GM19372 (cell line): Measurements from ENCODE around the gene ZNRD2.
"Not testable (repeated sequence)": the region's sequence is repeated elsewhere in the genome, so short reads cannot be mapped to it uniquely, and the experiment has no call there.

Experiments
- ATAC-seq: cut with Tn5 transposase; IDR thresholded peaks from one replicate; pipeline ENCODE4 v1.9.1; 2021; ENCODE audit warnings: mild to moderate bottlenecking, low read depth, moderate library complexity; ENCODE audit not compliant: unreplicated experiment

ZNRD2 gene, protein sequence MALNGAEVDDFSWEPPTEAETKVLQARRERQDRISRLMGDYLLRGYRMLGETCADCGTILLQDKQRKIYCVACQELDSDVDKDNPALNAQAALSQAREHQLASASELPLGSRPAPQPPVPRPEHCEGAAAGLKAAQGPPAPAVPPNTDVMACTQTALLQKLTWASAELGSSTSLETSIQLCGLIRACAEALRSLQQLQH

DNA sequence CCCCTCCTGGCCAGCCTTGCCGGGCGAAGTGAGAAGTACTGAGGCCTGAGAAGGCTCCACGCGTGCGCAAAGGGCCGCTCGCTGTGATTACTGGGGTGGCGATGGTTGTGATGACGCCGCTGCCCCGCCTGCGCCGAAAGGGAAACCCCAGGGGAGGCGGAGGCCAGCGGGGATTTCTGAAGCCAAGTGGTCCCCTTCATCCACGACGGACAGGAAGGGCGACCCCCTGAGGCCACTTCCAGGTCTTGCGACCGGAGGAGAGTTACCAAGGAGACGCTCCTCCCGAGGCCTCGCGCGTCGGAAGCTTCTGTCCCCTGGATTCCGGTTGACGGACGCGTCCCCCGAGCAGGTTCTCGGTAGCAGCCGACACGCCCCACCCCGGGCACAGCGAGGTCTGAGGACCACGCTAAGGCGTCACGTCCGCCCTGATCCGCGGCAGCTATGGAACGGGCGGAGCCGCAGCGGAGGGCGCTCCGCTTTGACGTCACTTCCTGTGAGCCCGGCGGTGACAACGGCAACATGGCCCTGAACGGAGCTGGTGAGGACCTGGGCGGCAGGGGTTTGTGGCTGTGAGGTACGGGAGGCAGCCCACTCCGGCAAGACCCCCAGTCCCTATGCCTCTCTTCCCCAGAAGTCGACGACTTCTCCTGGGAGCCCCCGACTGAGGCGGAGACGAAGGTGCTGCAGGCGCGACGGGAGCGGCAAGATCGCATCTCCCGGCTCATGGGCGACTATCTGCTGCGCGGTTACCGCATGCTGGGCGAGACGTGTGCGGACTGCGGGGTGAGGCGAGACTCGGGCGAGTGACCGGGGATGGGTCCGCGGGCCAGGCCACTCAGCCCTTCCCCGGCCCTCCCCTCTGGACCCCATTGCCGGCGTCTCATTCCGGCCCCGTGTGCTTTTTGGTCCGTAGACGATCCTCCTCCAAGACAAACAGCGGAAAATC is at the start of gene ZNRD2:
Gene ZNRD2 (plus strand): TSS at position 505 of the 946 bp plus-strand sequence. CDS start 15 bp downstream, at position 520.
- peak; percentile 60 for ATAC-seq

DNA sequence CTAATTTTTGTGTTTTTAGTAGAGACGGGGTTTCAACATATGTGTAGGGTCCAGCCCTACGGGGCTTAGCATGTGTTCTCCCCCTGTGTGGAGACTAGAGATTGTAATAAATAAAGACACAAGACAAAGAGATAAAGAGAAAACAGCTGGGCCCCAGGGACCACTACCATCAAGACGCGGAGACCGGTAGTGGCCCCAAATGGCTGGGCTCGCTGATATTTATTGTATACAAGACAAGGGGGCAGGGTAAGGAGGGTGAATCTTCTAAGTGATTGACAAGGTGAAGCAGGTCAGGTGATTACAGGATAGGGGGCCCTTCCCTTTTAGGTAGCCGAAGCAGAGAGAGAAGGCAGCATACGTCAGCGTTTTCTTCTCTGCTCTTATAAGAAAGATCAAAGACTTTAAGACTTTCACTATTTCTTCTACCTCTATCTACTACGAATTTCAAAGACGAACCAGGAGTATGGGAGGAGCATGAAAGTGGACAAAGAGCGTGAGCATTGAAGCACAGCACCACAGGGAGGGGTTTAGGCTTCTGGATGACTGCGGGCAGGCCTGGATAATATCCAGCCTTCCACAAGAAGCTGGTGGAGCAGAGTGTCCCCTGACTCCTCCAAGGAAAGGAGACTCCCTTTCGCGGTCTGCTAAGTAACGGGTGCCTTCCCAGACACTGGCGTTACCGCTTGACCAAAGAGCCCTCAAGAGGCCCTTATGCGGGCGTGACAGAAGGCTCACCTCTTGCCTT is 48.3 kb upstream of the ZNRD2 start:
- not testable (repeated sequence) for ATAC-seq

DNA sequence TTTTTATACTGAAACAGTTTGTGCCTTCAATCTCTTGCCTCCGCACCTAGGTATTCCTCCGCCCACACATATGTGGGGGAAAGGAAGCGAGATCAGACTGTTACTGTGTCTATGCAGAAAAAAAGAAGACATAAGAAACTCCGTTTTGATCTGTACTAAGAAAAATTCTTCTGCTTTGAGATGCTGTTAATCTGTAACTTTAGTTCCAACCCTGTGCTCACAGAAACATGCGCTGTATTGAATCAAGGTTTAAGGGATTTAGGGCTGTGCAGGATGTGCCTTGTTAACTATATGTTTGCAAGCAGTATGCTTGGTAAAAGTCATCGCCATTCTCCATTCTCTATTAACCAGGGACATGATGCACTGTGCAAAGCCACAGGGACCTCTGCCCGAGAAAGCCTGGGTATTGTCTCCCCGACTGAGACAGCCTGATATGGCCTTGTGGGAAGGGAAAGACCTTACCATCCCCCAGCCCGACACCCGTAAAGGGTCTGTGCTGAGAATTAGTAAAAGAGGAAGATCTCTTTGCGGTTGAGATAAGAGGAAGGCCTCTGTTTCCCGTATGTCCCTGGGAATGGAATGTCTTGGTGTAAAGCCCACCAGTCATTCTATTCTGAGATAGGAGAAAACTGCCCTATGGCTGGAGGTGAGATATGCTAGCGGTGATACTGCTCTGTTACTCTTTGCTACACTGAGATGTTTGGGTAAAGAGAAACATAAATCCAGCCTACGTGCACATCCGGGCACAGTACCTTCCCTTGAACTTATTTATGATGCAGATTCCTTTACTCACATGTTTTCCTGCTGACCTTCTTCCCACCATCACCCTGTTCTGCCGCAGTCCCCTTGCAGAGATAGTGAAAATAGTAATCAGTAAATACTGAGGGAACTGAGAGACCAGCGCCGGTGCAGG is 47.3 kb upstream of the ZNRD2 start:
- not testable (repeated sequence) for ATAC-seq

DNA sequence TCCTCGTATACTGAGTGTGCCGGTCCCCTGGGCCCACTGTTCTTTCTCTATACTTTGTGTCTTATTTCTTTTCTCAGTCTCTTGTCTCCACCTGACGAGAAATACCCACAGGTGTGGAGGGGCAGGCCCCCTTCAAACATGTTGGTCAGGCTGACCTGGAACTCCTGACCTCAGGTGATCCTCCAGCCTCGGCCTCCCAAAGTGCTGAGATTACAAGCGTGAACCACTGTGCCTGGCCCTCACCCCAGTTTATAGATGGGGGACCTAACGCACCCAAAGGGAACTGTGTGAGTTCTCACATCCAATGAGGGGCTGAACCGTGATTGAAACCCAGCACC is 46.7 kb upstream of the ZNRD2 start:
- not testable (repeated sequence) for ATAC-seq

DNA sequence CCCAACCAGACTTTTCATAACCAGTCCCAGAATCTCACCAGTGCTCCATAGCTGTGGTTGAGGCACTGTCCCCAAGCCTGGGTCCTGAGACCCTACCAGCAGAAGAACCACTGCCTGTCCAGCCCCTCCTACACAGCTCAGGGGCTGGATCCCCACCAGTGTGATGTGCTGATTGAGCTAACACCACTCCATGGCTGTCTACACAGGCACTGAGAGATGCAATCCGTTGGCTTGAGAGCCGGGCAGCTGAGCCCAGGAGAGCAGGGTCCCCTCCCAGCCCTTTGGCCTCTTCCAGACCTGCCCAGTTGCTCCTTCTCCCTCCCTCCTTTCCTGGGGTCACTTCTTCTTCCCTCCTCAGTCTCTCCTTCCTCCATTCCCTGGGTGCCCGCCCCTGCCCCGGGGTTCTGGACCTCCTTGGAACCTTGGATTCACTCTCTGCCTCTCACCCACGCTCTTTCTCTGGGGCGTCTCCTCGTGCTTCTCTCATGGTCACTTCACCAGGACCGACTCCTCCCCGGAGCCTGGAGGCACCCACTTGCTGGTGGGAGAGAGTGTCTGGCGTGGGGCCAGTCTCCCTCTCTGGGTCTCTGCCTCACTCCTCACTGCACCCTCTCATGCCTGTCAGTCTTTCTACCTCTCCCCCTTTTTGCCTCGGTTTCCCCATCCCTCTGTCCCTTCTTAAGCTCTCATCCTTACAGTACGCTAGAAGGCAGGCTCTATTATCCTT is 46.1 kb upstream of the ZNRD2 start:
- ATAC-seq: no peak

DNA sequence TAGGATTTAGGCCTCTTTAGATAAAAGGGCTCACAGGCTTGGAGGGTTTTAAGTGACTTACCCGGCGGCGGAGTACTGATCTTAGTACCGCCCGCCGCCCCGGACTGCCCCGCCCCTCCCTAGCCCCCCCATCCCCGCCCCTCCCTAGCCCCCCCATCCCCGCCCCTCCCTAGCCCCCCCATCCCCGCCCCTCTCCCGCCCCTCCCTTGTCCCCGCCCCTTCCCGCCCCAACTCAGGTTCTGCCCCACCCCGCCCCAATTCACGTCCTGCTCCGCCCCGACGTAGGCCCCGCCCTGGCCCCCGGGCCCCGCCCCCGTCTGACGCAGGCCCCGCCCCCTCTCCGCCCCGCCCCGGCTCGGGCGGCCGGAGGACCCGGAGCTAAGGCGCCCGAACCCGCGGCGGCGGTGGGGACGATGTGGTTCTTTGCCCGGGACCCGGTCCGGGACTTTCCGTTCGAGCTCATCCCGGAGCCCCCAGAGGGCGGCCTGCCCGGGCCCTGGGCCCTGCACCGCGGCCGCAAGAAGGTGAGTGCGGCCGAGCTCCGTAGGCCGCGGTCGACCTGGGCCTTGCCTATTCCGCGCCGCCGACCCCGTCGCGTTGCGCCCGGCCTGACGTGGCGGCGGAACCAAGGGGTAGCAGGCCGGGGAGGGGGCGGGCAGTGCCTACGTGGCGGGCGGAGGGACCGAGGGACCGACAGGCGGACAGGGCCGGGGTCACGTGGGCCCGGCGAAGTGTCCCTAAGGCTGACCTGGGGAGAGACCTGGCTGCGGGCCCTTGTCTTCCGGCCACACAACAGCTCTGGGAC is 45.3 kb upstream of the ZNRD2 start, which contains the start of gene SCYL1:
Gene SCYL1 (plus strand): TSS at position 343 of the 805 bp plus-strand sequence. CDS start 71 bp downstream, at position 414.
- ATAC-seq: peak; percentile 69

DNA sequence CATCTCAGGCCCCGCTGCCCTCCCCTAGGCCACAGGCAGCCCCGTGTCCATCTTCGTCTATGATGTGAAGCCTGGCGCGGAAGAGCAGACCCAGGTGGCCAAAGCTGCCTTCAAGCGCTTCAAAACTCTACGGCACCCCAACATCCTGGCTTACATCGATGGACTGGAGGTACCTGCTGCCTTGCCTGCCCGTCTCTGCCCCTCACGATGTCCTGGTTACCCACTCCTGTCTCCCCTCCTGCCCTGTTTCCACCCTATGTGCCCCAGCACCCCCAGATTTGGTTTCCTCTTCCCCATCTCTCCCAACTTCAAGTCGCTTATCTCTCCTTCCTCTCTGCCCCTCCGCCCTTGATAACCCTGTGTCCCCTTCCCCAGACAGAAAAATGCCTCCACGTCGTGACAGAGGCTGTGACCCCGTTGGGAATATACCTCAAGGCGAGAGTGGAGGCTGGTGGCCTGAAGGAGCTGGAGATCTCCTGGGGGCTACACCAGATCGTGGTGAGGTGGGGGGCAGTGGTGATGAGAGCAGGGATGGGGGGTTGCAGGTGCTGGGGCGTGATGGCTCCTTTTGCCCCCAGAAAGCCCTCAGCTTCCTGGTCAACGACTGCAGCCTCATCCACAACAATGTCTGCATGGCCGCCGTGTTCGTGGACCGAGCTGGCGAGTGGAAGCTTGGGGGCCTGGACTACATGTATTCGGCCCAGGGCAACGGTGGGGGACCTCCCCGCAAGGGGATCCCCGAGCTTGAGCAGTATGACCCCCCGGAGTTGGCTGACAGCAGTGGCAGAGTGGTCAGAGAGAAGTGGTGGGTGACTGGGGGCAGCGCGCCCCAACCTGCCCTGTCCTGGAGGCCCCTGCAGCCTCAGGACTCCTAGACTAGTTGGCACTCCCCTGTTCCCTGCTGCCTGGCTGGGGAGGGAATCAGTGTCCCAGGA is 44.5 kb upstream of the ZNRD2 start:
- ATAC-seq: no peak

DNA sequence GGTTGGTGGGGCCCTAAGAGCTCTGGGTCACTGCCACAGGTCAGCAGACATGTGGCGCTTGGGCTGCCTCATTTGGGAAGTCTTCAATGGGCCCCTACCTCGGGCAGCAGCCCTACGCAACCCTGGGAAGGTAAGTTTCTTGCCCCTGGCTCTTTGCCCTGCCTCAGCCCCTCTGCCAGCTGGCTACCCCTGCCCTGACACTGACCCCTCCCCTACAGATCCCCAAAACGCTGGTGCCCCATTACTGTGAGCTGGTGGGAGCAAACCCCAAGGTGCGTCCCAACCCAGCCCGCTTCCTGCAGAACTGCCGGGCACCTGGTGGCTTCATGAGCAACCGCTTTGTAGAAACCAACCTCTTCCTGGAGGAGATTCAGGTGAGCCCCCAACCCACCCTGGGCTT is 43.5 kb upstream of the ZNRD2 start:
- ATAC-seq: no peak

DNA sequence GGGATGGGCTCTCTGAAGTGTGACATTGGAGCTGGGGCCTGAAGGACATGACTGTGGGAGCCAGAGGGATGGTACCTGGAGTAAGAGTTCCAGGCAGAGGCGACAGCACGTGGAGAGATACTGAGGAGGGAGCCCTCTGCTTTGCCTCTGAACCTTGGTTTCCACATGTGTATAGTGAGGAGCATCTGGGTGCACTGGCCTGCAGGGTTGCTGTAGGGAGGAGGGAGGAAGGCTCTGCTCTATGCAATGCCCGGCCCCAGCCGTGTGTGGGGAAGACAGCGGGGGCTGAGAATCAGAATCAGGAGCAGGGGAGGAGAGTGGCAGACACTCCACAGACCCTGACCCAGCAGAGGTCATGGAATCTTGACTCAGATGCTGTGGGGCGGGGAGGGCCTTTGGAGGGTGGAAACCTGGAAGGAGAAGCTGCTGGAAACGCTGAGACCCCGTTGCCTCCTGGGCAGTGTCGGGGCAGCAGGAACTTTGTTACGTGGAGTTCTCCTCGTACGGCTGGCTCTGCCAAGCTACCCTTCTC is 41.4 kb upstream of the ZNRD2 start:
- no peak for ATAC-seq

DNA sequence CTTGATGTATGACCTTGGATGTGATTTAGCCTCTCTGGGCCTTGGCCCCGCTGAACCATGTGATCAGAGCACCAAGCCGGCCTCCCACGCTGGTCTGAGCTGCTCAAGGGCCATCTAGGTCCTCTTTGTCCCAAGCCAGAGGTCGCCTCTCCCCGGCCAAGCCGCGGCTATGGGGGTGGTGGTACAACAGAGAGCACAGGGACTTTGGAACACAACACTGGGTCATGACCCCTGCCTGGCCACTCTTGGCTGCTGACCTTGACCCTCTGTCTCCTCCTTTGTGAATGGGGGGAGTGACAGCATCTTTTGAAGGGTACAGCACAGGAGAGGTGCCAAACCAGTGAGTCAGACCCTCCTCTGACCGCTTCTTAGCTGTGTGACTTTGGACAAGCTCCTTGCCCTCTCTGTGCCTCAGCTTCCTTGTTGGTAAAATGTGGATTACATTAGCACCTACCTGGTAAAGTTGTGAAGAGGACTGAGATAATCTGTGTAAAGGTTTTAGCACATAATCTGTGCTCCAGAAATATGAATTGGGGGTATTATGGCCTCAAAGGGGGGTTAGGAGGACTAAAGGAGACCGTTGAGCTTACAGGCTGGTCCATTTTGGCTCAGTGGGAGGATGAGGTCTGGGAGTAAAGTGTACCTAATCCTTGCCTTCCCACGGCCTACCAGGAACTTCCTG is 40.7 kb upstream of the ZNRD2 start:
- ATAC-seq: no peak

DNA sequence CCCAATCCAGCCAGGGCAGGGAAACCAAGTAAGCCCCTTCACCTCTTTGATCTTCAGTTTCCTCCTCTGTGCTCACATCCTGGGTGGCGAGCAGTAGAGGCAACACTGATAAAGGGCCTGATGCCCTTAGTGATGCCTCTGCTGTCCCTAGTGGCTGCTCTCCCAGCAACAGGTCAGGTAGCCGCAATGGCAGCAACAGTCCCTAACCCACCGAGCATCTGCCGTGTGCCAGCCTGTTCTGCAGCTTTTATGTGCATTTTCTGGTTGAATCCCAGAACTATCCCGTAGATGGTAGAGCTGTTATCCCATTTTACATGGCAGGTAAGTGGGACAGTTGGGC is 40.1 kb upstream of the ZNRD2 start:
- no peak for ATAC-seq

DNA sequence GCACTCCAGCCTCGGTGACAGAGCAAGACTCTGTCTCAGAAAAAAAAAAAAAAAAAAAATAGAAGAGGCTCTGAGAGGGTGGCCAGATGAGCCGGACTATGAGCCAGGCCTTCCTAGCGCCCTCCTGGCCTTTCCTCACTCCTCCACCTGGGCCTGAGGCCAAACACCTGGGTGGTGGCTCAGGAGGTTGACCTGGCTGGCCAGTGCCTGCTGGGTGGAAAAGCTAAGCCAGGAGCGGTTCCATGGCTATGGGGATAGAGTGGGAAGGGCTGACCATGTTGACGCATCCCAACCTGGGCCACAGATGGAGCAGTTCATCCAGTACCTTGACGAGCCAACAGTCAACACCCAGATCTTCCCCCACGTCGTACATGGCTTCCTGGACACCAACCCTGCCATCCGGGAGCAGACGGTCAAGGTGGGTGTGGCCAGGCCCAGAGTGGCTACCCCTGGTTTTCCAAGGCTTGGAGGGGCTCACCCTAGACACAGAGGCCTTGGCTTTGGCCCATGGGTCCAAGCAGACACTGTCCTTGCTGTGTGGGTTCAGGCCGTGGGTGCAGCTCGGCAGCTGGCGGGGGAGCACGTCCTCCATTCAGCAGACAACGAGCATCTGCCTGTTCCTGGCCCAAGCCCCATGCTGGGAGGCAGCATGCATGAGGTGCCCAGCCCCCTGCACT is 37.8 kb upstream of the ZNRD2 start:
- no peak for ATAC-seq

DNA sequence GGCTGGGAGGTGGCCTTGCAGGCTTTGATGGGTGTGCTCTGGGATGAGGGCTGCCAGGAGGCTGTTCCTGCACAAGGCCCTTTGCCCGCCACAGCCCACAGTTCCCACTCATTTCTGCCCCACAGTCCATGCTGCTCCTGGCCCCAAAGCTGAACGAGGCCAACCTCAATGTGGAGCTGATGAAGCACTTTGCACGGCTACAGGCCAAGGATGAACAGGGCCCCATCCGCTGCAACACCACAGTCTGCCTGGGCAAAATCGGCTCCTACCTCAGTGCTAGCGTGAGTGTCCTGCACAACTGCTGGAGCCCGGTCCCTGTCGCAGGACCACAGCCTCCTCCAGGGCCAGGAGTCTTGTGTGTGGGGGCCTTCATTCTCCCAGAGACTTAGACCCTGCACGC is 35.2 kb upstream of the ZNRD2 start:
- ATAC-seq: no peak

DNA sequence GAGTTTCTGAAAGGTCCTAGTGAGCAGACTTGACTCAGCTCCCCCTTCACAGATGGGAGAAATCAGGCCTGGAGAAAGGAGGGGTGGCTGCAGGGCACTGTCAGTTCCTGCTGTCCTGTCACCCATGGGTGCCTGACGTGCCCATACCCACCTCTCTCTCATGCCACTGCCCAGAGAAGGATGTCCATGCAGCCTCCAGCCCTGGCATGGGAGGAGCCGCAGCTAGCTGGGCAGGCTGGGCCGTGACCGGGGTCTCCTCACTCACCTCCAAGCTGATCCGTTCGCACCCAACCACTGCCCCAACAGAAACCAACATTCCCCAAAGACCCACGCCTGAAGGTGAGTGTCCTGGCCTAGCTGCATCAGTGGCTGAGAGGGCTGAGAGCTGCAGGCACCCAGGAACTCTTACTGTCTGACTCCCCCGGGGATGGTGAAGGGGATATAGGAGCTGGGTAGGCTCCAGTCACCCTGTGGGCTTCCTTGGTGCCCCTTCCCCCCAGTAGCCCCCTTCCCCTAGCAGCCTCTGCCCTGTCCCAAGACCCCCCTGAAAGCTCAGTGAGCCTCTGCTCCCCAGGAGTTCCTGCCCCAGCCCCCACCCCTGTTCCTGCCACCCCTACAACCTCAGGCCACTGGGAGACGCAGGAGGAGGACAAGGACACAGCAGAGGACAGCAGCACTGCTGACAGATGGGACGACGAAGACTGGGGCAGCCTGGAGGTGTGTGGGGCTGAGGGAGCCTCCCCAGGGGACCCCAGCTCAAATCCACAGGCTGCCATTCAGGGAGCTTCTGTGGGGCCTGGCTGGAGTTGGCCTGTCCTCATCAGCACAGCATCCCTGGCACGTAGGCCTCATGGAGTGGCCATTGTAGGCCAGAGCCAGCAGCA is 33.6 kb upstream of the ZNRD2 start:
- no peak for ATAC-seq

DNA sequence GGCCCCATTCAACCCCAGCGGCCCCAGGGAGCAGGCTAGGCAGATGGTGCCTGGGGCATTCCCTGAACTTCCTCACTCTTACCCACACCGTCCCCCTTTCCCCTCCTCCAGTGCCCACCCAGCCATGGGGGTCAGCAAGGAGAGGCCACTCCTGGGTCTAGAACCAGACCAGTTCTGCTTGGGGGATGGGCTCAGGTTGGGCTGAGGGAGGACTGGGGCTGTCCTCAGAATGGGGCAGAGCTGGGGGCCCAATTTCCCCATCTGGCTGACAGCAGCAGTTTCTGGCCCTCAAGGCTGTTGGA is 33.0 kb upstream of the ZNRD2 start:
- no peak for ATAC-seq
